Panc1 (cell line): ENCODE results near the gene WDFY1.

Experiments used
- CTCF ChIP-seq: fragments of 450-650 bp; IDR thresholded peaks from 2 replicates; pipeline ENCODE4 v1.5.1; 2017; ENCODE audit warnings: mild to moderate bottlenecking
- POLR2AphosphoS5 ChIP-seq: IDR thresholded peaks from 2 replicates; pipeline ENCODE4 v1.6.1; 2012; ENCODE audit warnings: mild to moderate bottlenecking, low read depth, low read length, moderate library complexity
- SIN3A ChIP-seq: IDR thresholded peaks from 2 replicates; pipeline ENCODE4 v1.6.1; 2012; ENCODE audit warnings: low read depth, mild to moderate bottlenecking, low read length, moderate library complexity, borderline replicate concordance; ENCODE audit not compliant: insufficient read depth
- TCF7L2 ChIP-seq: IDR thresholded peaks from 2 replicates; pipeline ENCODE4 v1.6.1; 2011; ENCODE audit warnings: mild to moderate bottlenecking, low read depth, low read length, inconsistent platforms
- TF ChIP-seq, protein P1 (sequence below), 2 experiments: IDR thresholded peaks; 2 replicates each; pipeline ENCODE4 v1.6.1; 2011 to 2012; ENCODE audit warnings: low read depth in 2 of 2, control low read depth in 1 of 2, low read length in 1 of 2, mild to moderate bottlenecking in 1 of 2, moderate library complexity in 1 of 2; ENCODE audit not compliant: insufficient read depth in 1 of 2

- no peak for TF ChIP-seq CTCF
- TF ChIP-seq POLR2AphosphoS5: no peak
- TF ChIP-seq SIN3A: no peak
- TF ChIP-seq, protein P1, sequence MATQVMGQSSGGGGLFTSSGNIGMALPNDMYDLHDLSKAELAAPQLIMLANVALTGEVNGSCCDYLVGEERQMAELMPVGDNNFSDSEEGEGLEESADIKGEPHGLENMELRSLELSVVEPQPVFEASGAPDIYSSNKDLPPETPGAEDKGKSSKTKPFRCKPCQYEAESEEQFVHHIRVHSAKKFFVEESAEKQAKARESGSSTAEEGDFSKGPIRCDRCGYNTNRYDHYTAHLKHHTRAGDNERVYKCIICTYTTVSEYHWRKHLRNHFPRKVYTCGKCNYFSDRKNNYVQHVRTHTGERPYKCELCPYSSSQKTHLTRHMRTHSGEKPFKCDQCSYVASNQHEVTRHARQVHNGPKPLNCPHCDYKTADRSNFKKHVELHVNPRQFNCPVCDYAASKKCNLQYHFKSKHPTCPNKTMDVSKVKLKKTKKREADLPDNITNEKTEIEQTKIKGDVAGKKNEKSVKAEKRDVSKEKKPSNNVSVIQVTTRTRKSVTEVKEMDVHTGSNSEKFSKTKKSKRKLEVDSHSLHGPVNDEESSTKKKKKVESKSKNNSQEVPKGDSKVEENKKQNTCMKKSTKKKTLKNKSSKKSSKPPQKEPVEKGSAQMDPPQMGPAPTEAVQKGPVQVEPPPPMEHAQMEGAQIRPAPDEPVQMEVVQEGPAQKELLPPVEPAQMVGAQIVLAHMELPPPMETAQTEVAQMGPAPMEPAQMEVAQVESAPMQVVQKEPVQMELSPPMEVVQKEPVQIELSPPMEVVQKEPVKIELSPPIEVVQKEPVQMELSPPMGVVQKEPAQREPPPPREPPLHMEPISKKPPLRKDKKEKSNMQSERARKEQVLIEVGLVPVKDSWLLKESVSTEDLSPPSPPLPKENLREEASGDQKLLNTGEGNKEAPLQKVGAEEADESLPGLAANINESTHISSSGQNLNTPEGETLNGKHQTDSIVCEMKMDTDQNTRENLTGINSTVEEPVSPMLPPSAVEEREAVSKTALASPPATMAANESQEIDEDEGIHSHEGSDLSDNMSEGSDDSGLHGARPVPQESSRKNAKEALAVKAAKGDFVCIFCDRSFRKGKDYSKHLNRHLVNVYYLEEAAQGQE (IDR thresholded peaks at IDR 0.05; ENCODE audit: insufficient read depth in 1 of 2, low read depth in 2 of 2, low read length in 1 of 2): no peak
- no peak for TF ChIP-seq TCF7L2
Measured at GRCh38 chr2:223967981-223968380, 22.8 kb upstream of the WDFY1 start.
